Liver (tissue), 2 donors: ENCODE measurements around the gene ZNF710.

Experiments
- TF ChIP-seq, protein P1 (sequence below): fragments of 150-350 bp; IDR thresholded peaks from 2 replicates; pipeline ENCODE4 v1.5.1; 2017; ENCODE audit warnings: improper control_type of control experiment, low read depth, low read length; ENCODE audit not compliant: missing input control
- TF ChIP-seq, protein P2 (sequence below): IDR thresholded peaks from 2 replicates; pipeline ENCODE4 v1.6.1; 2016; ENCODE audit warnings: antibody characterized with exemption
- donor health status: healthy.

DNA sequence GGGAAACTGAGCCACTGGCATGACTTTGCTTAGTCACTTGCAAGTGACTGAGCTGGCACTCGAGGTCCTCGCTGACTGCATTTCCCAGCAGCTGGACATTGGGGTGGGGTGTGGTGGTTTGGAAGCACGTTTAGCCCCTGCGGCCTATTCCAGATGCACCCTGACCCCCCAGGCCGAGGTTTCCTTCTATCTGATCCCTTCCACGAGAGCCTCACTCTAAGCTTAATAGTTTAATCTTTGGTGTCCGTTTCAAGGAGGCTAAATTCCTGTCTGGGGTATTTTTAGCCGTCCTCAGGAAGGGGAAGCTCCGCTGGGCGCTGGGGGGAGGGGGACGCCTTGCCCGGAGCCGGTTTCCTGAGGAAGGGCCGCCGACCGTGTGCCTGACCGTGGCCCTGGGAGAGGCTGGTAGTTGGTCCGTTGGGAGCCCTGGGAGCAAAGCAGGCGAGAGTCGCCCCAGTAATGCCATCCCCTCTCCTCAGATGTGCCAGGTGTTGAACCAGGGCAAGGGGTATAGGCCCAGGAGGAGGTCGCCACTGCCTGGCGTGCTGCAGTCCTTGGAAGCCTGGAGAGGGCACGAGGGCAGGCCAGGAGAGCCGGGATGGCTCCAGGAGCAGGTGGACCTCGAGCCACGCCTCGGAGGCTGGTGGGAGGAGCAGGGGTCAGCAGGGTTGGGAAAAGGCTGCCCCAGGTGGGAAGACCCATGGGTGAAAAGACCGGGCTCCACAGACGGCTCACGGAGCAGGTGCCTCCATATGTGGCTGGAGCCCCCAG lies 64.0 kb downstream of the ZNF710 start:
- TF ChIP-seq, protein P1, sequence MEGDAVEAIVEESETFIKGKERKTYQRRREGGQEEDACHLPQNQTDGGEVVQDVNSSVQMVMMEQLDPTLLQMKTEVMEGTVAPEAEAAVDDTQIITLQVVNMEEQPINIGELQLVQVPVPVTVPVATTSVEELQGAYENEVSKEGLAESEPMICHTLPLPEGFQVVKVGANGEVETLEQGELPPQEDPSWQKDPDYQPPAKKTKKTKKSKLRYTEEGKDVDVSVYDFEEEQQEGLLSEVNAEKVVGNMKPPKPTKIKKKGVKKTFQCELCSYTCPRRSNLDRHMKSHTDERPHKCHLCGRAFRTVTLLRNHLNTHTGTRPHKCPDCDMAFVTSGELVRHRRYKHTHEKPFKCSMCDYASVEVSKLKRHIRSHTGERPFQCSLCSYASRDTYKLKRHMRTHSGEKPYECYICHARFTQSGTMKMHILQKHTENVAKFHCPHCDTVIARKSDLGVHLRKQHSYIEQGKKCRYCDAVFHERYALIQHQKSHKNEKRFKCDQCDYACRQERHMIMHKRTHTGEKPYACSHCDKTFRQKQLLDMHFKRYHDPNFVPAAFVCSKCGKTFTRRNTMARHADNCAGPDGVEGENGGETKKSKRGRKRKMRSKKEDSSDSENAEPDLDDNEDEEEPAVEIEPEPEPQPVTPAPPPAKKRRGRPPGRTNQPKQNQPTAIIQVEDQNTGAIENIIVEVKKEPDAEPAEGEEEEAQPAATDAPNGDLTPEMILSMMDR, result no peak
- TF ChIP-seq, protein P2, sequence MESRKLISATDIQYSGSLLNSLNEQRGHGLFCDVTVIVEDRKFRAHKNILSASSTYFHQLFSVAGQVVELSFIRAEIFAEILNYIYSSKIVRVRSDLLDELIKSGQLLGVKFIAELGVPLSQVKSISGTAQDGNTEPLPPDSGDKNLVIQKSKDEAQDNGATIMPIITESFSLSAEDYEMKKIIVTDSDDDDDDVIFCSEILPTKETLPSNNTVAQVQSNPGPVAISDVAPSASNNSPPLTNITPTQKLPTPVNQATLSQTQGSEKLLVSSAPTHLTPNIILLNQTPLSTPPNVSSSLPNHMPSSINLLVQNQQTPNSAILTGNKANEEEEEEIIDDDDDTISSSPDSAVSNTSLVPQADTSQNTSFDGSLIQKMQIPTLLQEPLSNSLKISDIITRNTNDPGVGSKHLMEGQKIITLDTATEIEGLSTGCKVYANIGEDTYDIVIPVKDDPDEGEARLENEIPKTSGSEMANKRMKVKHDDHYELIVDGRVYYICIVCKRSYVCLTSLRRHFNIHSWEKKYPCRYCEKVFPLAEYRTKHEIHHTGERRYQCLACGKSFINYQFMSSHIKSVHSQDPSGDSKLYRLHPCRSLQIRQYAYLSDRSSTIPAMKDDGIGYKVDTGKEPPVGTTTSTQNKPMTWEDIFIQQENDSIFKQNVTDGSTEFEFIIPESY, result no peak
